SK-N-SH treated with all-trans-retinoic acid at 6 μM for 48 hours (cell line): ENCODE data around the gene FOXL3.

Experiments
- ATAC-seq: fragments of 200-7000 bp; cut with Tn5 transposase; 3 replicates; pipeline ENCODE4 v1.9.1; 2020; ENCODE audit warnings: mild to moderate bottlenecking, moderate library complexity
- ARNTL ChIP-seq: fragments of 450-650 bp; formaldehyde crosslinking; IDR thresholded peaks from 2 replicates; pipeline ENCODE4 v1.5.0; 2020; ENCODE audit warnings: low read depth, mild to moderate bottlenecking, moderate library complexity, borderline replicate concordance
- BACH2 ChIP-seq: fragments of 250-450 bp; sonication (Bioruptor Pico); IDR thresholded peaks from 2 replicates; pipeline ENCODE4 v1.9.0; 2021; ENCODE audit warnings: mild to moderate bottlenecking, borderline replicate concordance
- CSDC2 ChIP-seq: fragments of 250-450 bp; sonication (Bioruptor Pico); IDR thresholded peaks from 2 replicates; pipeline ENCODE4 v1.5.0; 2020; ENCODE audit warnings: mild to moderate bottlenecking, moderate library complexity
- ESRRG ChIP-seq: fragments of 250-450 bp; sonication (Bioruptor Pico); IDR thresholded peaks from 2 replicates; pipeline ENCODE4 v1.6.1; 2021; ENCODE audit warnings: mild to moderate bottlenecking
- GLIS3 ChIP-seq: fragments of 250-450 bp; sonication (Bioruptor Pico); IDR thresholded peaks from 2 replicates; pipeline ENCODE4 v1.5.0; 2020; ENCODE audit warnings: mild to moderate bottlenecking, moderate library complexity
- ISL1 ChIP-seq: fragments of 250-450 bp; sonication (Bioruptor Pico); IDR thresholded peaks from 2 replicates; pipeline ENCODE4 v2.1.2; 2022; ENCODE audit warnings: mild to moderate bottlenecking, moderate library complexity
- PPARA ChIP-seq: fragments of 250-450 bp; sonication (Bioruptor Pico); IDR thresholded peaks from 2 replicates; pipeline ENCODE4 v1.5.0; 2020; ENCODE audit warnings: mild to moderate bottlenecking, borderline replicate concordance
- RARB ChIP-seq: fragments of 250-450 bp; sonication (Bioruptor Pico); IDR thresholded peaks from 2 replicates; pipeline ENCODE4 v1.8.0; 2021; ENCODE audit warnings: mild to moderate bottlenecking, moderate library complexity
- TOX ChIP-seq: fragments of 250-450 bp; sonication (Bioruptor Pico); IDR thresholded peaks from 2 replicates; pipeline ENCODE4 v1.8.0; 2021; ENCODE audit warnings: mild to moderate bottlenecking, moderate library complexity, borderline replicate concordance
- ZC3H10 ChIP-seq: fragments of 250-450 bp; sonication (Bioruptor Pico); IDR thresholded peaks from 2 replicates; pipeline ENCODE4 v1.5.1; 2021; ENCODE audit warnings: mild to moderate bottlenecking, moderate library complexity
- ZFP3 ChIP-seq: fragments of 250-450 bp; sonication (Bioruptor Pico); IDR thresholded peaks from 2 replicates; pipeline ENCODE4 v1.5.0; 2020; ENCODE audit warnings: mild to moderate bottlenecking, moderate library complexity
- ZFP30 ChIP-seq: fragments of 450-650 bp; formaldehyde crosslinking; IDR thresholded peaks from 2 replicates; pipeline ENCODE4 v1.5.0; 2022; ENCODE audit warnings: mild to moderate bottlenecking, moderate library complexity
- ZNF565 ChIP-seq: fragments of 450-650 bp; formaldehyde crosslinking; conservative IDR thresholded peaks from 2 replicates; pipeline ENCODE4 v1.5.0; 2020; ENCODE audit warnings: low read depth, mild to moderate bottlenecking, moderate library complexity
- ZNF8 ChIP-seq: fragments of 450-650 bp; formaldehyde crosslinking; IDR thresholded peaks from 2 replicates; pipeline ENCODE4 v1.5.0; 2020; ENCODE audit warnings: mild to moderate bottlenecking, moderate library complexity
- TF ChIP-seq, protein P1 (sequence below): fragments of 250-450 bp; sonication (Bioruptor Pico); IDR thresholded peaks from 2 replicates; pipeline ENCODE4 v1.5.0; 2020; ENCODE audit warnings: mild to moderate bottlenecking, moderate library complexity
- TF ChIP-seq, protein P2 (sequence below): fragments of 250-450 bp; sonication (Bioruptor Pico); IDR thresholded peaks from 2 replicates; pipeline ENCODE4 v1.8.0; 2020; ENCODE audit warnings: mild to moderate bottlenecking, moderate library complexity, borderline replicate concordance
- TF ChIP-seq, protein P3 (sequence below): fragments of 250-450 bp; sonication (Bioruptor Pico); IDR thresholded peaks from 2 replicates; pipeline ENCODE4 v1.5.1; 2021; ENCODE audit warnings: mild to moderate bottlenecking, moderate library complexity
- TF ChIP-seq, protein P4 (sequence below): fragments of 250-450 bp; sonication (Bioruptor Pico); IDR thresholded peaks from 2 replicates; pipeline ENCODE4 v1.5.1; 2020; ENCODE audit warnings: low read depth, mild to moderate bottlenecking, moderate library complexity

Gene FOXL3

DNA sequence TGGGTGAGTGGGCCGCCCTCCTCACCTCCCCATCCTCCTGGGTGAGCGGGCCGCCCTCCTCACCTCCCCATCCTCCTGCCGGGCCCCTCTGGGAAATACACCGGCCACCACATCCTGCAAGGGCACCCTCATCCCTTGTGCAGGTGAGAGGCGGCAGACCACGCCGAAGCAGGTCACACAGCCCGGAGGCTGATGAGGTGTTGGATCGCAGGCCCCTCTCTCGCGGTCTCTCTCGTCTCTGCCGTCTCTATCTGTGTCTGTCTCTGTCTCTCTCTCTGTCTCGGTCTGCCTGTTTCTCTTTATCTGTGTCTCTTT lies 30.8 kb upstream of the FOXL3 start:
- ATAC-seq, result no peak
- TF ChIP-seq ZC3H10 (CRISPR knock-in tag) (no peak), ESRRG (no peak), ARNTL (no peak), ZFP30 (CRISPR knock-in tag) (no peak), GLIS3 (CRISPR knock-in tag) (no peak), ZFP3 (CRISPR knock-in tag) (no peak), ZNF565 (CRISPR knock-in tag) (no peak), BACH2 (no peak), CSDC2 (no peak), PPARA (CRISPR knock-in tag) (no peak), RARB (CRISPR knock-in tag) (no peak), TOX (CRISPR knock-in tag) (no peak), ISL1 (CRISPR knock-in tag) (no peak), ZNF8 (CRISPR knock-in tag) (no peak)
- TF ChIP-seq, protein P1, sequence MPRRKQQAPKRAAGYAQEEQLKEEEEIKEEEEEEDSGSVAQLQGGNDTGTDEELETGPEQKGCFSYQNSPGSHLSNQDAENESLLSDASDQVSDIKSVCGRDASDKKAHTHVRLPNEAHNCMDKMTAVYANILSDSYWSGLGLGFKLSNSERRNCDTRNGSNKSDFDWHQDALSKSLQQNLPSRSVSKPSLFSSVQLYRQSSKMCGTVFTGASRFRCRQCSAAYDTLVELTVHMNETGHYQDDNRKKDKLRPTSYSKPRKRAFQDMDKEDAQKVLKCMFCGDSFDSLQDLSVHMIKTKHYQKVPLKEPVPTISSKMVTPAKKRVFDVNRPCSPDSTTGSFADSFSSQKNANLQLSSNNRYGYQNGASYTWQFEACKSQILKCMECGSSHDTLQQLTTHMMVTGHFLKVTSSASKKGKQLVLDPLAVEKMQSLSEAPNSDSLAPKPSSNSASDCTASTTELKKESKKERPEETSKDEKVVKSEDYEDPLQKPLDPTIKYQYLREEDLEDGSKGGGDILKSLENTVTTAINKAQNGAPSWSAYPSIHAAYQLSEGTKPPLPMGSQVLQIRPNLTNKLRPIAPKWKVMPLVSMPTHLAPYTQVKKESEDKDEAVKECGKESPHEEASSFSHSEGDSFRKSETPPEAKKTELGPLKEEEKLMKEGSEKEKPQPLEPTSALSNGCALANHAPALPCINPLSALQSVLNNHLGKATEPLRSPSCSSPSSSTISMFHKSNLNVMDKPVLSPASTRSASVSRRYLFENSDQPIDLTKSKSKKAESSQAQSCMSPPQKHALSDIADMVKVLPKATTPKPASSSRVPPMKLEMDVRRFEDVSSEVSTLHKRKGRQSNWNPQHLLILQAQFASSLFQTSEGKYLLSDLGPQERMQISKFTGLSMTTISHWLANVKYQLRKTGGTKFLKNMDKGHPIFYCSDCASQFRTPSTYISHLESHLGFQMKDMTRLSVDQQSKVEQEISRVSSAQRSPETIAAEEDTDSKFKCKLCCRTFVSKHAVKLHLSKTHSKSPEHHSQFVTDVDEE, result no peak
- TF ChIP-seq, protein P2, sequence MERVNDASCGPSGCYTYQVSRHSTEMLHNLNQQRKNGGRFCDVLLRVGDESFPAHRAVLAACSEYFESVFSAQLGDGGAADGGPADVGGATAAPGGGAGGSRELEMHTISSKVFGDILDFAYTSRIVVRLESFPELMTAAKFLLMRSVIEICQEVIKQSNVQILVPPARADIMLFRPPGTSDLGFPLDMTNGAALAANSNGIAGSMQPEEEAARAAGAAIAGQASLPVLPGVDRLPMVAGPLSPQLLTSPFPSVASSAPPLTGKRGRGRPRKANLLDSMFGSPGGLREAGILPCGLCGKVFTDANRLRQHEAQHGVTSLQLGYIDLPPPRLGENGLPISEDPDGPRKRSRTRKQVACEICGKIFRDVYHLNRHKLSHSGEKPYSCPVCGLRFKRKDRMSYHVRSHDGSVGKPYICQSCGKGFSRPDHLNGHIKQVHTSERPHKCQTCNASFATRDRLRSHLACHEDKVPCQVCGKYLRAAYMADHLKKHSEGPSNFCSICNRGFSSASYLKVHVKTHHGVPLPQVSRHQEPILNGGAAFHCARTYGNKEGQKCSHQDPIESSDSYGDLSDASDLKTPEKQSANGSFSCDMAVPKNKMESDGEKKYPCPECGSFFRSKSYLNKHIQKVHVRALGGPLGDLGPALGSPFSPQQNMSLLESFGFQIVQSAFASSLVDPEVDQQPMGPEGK, result no peak
- TF ChIP-seq, protein P3, sequence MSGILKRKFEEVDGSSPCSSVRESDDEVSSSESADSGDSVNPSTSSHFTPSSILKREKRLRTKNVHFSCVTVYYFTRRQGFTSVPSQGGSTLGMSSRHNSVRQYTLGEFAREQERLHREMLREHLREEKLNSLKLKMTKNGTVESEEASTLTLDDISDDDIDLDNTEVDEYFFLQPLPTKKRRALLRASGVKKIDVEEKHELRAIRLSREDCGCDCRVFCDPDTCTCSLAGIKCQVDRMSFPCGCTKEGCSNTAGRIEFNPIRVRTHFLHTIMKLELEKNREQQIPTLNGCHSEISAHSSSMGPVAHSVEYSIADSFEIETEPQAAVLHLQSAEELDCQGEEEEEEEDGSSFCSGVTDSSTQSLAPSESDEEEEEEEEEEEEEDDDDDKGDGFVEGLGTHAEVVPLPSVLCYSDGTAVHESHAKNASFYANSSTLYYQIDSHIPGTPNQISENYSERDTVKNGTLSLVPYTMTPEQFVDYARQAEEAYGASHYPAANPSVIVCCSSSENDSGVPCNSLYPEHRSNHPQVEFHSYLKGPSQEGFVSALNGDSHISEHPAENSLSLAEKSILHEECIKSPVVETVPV (CRISPR knock-in tag), result no peak
- TF ChIP-seq, protein P4, sequence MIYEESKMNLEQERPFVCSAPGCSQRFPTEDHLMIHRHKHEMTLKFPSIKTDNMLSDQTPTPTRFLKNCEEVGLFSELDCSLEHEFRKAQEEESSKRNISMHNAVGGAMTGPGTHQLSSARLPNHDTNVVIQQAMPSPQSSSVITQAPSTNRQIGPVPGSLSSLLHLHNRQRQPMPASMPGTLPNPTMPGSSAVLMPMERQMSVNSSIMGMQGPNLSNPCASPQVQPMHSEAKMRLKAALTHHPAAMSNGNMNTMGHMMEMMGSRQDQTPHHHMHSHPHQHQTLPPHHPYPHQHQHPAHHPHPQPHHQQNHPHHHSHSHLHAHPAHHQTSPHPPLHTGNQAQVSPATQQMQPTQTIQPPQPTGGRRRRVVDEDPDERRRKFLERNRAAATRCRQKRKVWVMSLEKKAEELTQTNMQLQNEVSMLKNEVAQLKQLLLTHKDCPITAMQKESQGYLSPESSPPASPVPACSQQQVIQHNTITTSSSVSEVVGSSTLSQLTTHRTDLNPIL (CRISPR knock-in tag), result no peak

DNA sequence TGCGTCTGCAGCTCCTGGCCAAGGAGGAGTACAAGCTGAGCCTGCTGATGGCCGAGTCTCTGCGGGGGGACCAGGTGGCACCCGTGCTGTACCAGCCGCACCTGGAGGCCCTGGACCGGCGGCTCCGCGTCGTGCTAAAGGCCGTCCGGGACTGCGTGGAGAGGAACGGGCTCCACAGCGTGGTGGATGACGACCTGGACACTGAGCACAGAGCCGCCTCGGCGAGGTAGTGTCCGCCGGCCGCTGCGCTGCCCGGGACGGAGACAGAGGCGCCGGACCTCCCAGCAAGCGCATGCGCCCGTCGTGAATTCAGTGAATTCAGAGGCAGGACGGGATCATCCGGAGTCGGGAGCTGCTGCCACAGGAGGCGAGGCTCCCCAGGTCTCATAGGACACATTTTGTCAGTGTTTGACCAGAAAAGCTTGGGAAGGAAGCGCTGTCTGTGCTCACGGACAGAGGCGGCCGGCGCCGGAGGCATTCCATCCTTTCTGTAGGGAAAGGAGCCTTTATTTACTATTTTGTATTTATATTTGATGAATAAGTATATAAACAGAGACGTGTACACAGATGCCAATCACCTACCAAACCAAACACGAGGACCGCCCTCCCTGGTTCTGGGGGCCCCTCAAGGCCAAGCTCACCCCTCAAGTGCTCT lies 30.1 kb upstream of the FOXL3 start:
- TF ChIP-seq BACH2 (no peak), ZFP3 (CRISPR knock-in tag) (no peak), PPARA (CRISPR knock-in tag) (no peak), GLIS3 (CRISPR knock-in tag) (no peak)
- TF ChIP-seq, all 23 proteins: peak for 0
- ATAC-seq, result no peak; the same call in 2 of the 3 replicates

DNA sequence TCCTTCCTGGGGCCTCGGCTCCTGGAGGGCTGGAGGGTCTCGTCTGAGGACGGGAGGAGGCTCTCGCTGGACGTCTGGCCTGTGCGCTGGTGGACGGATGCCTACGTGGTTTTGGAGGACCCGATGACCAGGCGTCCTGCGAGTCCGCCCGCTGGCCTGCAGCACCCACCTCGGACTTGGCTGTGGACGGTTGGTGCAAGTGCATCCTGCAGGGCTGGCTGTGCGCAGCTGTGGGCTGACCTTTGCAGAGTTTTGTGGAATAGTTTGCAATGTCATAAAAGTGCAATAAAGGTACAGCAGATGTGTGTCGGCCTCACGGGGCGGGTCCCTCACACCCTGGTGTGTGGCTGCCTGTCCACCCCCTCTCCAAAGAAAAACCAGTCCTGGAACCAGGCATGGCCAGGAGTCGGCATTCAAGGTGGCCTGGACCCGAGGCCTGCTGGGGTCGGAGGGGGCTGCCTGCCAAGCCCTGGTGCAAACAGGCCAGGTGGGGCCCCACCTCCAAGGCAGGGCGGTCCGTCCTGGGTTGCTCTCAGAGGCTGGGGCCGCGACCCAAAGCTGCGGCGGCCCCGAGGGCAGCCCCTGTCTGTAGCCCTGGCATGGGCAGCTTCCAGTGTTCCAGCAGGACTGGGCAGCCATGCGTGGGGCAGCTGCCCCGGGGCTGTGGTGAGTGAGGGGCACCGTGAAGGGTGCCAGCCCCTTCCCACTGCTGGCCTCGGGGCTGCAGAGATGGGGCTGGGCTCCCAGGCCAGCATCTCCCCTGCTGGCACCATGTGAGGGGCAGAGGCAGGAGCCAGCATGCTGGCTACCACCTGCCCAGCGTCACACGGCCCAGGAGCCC lies 29.3 kb upstream of the FOXL3 start:
- TF ChIP-seq, protein P2, result no peak
- TF ChIP-seq ARNTL, result no peak
- no peak for ATAC-seq
